Measurements from ENCODE around the gene TRIOBP.
A peak's percentile ranks its signal among the peaks of the same experiment; 100 is the strongest.
"Not testable (repeated sequence)": the region's sequence is repeated elsewhere in the genome, so short reads cannot be mapped to it uniquely, and the experiment has no call there.

The TRIOBP gene

GRCh38 chr22:37696657-37697537 lies at the start of gene TRIOBP:
Gene TRIOBP (plus strand): TSS chr22:37697048. CDS start chr22:37701366, 4,318 bp downstream.
- peak within 1 kb of the TSS; percentile 18 for H3K4me3 ChIP-seq (ENCODE audit: low read length)
- DNase-seq (ENCODE audit: low read depth), result peak; percentile 97
- TF ChIP-seq CTCF (IDR thresholded peaks at IDR 0.05; ENCODE audit: insufficient read depth, low read depth, low read length, missing control alignments), result peak; percentile 33

- no peak for TF ChIP-seq CTCF (IDR thresholded peaks at IDR 0.05; ENCODE audit: insufficient read depth, low read depth, low read length, missing control alignments)
- no peak overlapping the region for H3K4me3 ChIP-seq (ENCODE audit: low read length)
- DNase-seq (ENCODE audit: low read depth), result no peak
These were observed 49.5 kb upstream of the TRIOBP start for GRCh38 chr22:37647317-37647716.

GRCh38 chr22:37647928-37648327 lies 48.9 kb upstream of the TRIOBP start:
- no peak for TF ChIP-seq CTCF (IDR thresholded peaks at IDR 0.05; ENCODE audit: insufficient read depth, low read depth, low read length, missing control alignments)
- no peak for DNase-seq (ENCODE audit: low read depth)
- H3K4me3 ChIP-seq (ENCODE audit: low read length), result no peak overlapping the region

- no peak overlapping the region for H3K4me3 ChIP-seq (ENCODE audit: low read length)
- TF ChIP-seq CTCF (IDR thresholded peaks at IDR 0.05; ENCODE audit: insufficient read depth, low read depth, low read length, missing control alignments), result no peak
- DNase-seq (ENCODE audit: low read depth), result no peak
These were observed 46.2 kb upstream of the TRIOBP start for GRCh38 chr22:37650463-37651136.

GRCh38 chr22:37654563-37655251 lies 42.1 kb upstream of the TRIOBP start:
- TF ChIP-seq CTCF (IDR thresholded peaks at IDR 0.05; ENCODE audit: insufficient read depth, low read depth, low read length, missing control alignments), result no peak
- H3K4me3 ChIP-seq (ENCODE audit: low read length), result no peak overlapping the region
- no peak for DNase-seq (ENCODE audit: low read depth)

GRCh38 chr22:37655252-37655563 lies 41.6 kb upstream of the TRIOBP start:
- no peak for DNase-seq (ENCODE audit: low read depth)
- no peak for TF ChIP-seq CTCF (IDR thresholded peaks at IDR 0.05; ENCODE audit: insufficient read depth, low read depth, low read length, missing control alignments)
- H3K4me3 ChIP-seq (ENCODE audit: low read length), result no peak overlapping the region

- DNase-seq (ENCODE audit: low read depth), result not testable (repeated sequence)
These were observed 40.3 kb upstream of the TRIOBP start for GRCh38 chr22:37656583-37656982.

More at GRCh38 chr22:37656583-37656982, 40.3 kb upstream of the TRIOBP start:
- not testable (repeated sequence) for H3K4me3 ChIP-seq (ENCODE audit: low read length)

Data from epithelial cell of esophagus (primary cell).